Right lobe of liver (tissue), 4 donors: ENCODE measurements around the gene RBM19.

ENCODE experiments used
- POLR2A ChIP-seq: fragments of 450-650 bp; IDR thresholded peaks from one replicate; pipeline ENCODE4 v1.6.1; 2017; ENCODE audit warnings: antibody characterized with exemption, mild to moderate bottlenecking
- TF ChIP-seq, protein P1 (sequence below), 4 donors: fragments of 200-600 bp in 3 of 4; fragments of 450-650 bp in 1 of 4; IDR thresholded peaks; one replicate each; pipeline versions ENCODE4 v1.5.1 to v1.8.0; 2016 to 2022; ENCODE audit warnings: antibody characterized with exemption in 4 of 4, mild to moderate bottlenecking in 2 of 4
- donor health status: DM: no; HTN: no; CAD: no.
- donor health status: DM: no; HTN: no; CAD: no.
- donor health status: DM: no; HTN: yes; CAD: no.

DNA sequence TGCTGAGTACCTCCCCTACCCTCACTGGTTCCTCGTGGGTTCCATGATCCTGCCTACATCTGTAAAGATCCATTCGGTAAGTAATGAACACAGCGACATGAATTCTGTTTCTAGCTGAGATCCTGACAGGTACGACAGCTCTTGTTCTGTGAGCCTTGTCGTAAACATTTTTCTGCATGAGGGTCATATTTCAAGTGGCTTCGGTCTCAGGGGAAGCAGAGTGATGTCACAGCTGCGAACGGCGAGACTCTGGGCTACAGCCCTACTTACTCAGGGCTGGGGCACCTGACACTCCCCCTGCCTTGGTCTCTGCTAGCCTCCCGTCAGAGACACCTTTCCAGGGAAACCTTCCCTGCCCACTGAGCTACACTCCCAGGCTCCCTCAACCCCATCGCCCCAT, 85.8 kb downstream of the RBM19 start:
- TF ChIP-seq, protein P1, sequence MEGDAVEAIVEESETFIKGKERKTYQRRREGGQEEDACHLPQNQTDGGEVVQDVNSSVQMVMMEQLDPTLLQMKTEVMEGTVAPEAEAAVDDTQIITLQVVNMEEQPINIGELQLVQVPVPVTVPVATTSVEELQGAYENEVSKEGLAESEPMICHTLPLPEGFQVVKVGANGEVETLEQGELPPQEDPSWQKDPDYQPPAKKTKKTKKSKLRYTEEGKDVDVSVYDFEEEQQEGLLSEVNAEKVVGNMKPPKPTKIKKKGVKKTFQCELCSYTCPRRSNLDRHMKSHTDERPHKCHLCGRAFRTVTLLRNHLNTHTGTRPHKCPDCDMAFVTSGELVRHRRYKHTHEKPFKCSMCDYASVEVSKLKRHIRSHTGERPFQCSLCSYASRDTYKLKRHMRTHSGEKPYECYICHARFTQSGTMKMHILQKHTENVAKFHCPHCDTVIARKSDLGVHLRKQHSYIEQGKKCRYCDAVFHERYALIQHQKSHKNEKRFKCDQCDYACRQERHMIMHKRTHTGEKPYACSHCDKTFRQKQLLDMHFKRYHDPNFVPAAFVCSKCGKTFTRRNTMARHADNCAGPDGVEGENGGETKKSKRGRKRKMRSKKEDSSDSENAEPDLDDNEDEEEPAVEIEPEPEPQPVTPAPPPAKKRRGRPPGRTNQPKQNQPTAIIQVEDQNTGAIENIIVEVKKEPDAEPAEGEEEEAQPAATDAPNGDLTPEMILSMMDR (IDR thresholded peaks at IDR 0.05), result no peak
- TF ChIP-seq POLR2A, result no peak
